ENCODE data around the gene PACC1. TPM values are rescaled to one million over a fixed set of nuclear protein-coding genes. Genes with fewer than 3 reads are reported as not detected.

The PACC1 gene
- polyA plus RNA-seq, 1 donor: 6.1 TPM

- DNase-seq (ENCODE audit: low read depth): no peak
Measured at GRCh38 chr1:212437179-212437798, 22.6 kb upstream of the PACC1 start.

- DNase-seq (ENCODE audit: low read depth): no peak
Measured at GRCh38 chr1:212434992-212435391, 20.3 kb upstream of the PACC1 start.

GRCh38 chr1:212433577-212434462 is 19.1 kb upstream of the PACC1 start:
- no peak for DNase-seq (ENCODE audit: low read depth)

- DNase-seq (ENCODE audit: low read depth): peak; percentile 48
Measured at GRCh38 chr1:212432661-212433576, 18.2 kb upstream of the PACC1 start, which contains the start of gene NENF. NENF (plus strand) TSS chr1:212432920; CDS start chr1:212432944, 24 bp downstream.

- DNase-seq (ENCODE audit: low read depth): no peak
Measured at GRCh38 chr1:212432272-212432660, 17.6 kb upstream of the PACC1 start.

- DNase-seq (ENCODE audit: low read depth): no peak
Measured at GRCh38 chr1:212431644-212432043, 17.0 kb upstream of the PACC1 start.

- no peak for DNase-seq (ENCODE audit: low read depth)
Measured at GRCh38 chr1:212430955-212431394, 16.3 kb upstream of the PACC1 start.

GRCh38 chr1:212430416-212430815 is 15.7 kb upstream of the PACC1 start:
- no peak for DNase-seq (ENCODE audit: low read depth)

GRCh38 chr1:212428496-212428895 is 13.8 kb upstream of the PACC1 start:
- DNase-seq (ENCODE audit: low read depth): no peak

GRCh38 chr1:212423879-212424278 is 9.2 kb upstream of the PACC1 start:
- DNase-seq (ENCODE audit: low read depth): no peak

- DNase-seq (ENCODE audit: low read depth): no peak
Measured at GRCh38 chr1:212421165-212421564, 6.5 kb upstream of the PACC1 start.

- DNase-seq (ENCODE audit: low read depth): no peak
Measured at GRCh38 chr1:212415107-212415841, 588 bp upstream of the PACC1 start.

- DNase-seq (ENCODE audit: low read depth): no peak
Measured at GRCh38 chr1:212413902-212414327, 771 bp downstream of the PACC1 start.

GRCh38 chr1:212412374-212412773 is 2.3 kb downstream of the PACC1 start:
- DNase-seq (ENCODE audit: low read depth): no peak

GRCh38 chr1:212410231-212410820 is 4.4 kb downstream of the PACC1 start:
- no peak for DNase-seq (ENCODE audit: low read depth)

- no peak for DNase-seq (ENCODE audit: low read depth)
Measured at GRCh38 chr1:212402666-212403321, 11.9 kb downstream of the PACC1 start.

GRCh38 chr1:212401838-212402582 is 12.7 kb downstream of the PACC1 start:
- DNase-seq (ENCODE audit: low read depth): no peak

GRCh38 chr1:212401042-212401441 is 13.6 kb downstream of the PACC1 start:
- no peak for DNase-seq (ENCODE audit: low read depth)

GRCh38 chr1:212397171-212397570 is 17.5 kb downstream of the PACC1 start:
- no peak for DNase-seq (ENCODE audit: low read depth)

All from forelimb muscle (tissue), 1 donor.